K562 (cell line): ENCODE data around the gene GET4. TPM values are rescaled to one million over a fixed set of nuclear protein-coding genes. Genes with fewer than 3 reads are reported as not detected.

Experiments
- AFF4 ChIP-seq: sonication (generic); formaldehyde crosslinking; IDR thresholded peaks from 2 replicates; pipeline ENCODE4 v1.8.0; 2023; ENCODE audit warnings: mild to moderate bottlenecking, missing genetic modification reagents
- FOXP1 ChIP-seq: sonication (generic); formaldehyde crosslinking; IDR thresholded peaks from 2 replicates; pipeline ENCODE4 v1.8.0; 2022; ENCODE audit warnings: mild to moderate bottlenecking, missing genetic modification reagents
- IRF1 ChIP-seq: sonication (generic); formaldehyde crosslinking; IDR thresholded peaks from 2 replicates; pipeline ENCODE4 v1.8.0; 2022; ENCODE audit warnings: missing genetic modification reagents, mild to moderate bottlenecking, borderline replicate concordance
- JUND ChIP-seq, 2 experiments: IDR thresholded peaks; 2 replicates in 1 of 2; 3 replicates in 1 of 2; pipeline ENCODE4 v1.6.1; 2011; ENCODE audit warnings: borderline replicate concordance in 2 of 2, low read depth in 2 of 2, low read length in 2 of 2, improper control_type of control experiment in 1 of 2, missing biosample characterization in 1 of 2, missing genetic modification characterization in 1 of 2, missing genetic modification reagents in 1 of 2
- ZBTB1 ChIP-seq: sonication (generic); formaldehyde crosslinking; IDR thresholded peaks from 2 replicates; pipeline ENCODE4 v1.8.1; 2023; ENCODE audit warnings: missing genetic modification reagents, low read depth, mild to moderate bottlenecking, borderline replicate concordance
- ZNF217 ChIP-seq: sonication (generic); formaldehyde crosslinking; IDR thresholded peaks from 2 replicates; pipeline ENCODE4 v1.8.0; 2022; ENCODE audit warnings: mild to moderate bottlenecking, missing genetic modification reagents
- ZNF583 ChIP-seq: fragments of 250-450 bp; sonication (Bioruptor Pico); IDR thresholded peaks from 2 replicates; pipeline ENCODE4 v1.4.0; 2020
- polyA plus RNA-seq, 8 experiments: library from polyadenylated mRNA; depleted of rRNA in 4 of 8; stranded (reverse) in 5 of 8; unstranded in 3 of 8; fragments of >200 nt; fragmentation: Nextera tagmentation in 2 of 8; fragmentation: Illumina TruSeq in 1 of 8; extraction: Ambion mirVana in 2 of 8; extraction: Trizol in 1 of 8; gene quantifications; 2 replicates each; pipeline versions ENCODE4 v1.2.1 to v1.2.3, GENCODE V29; 2011 to 2014; ENCODE audit warnings: inconsistent platforms in 1 of 8, missing spikeins in 1 of 8
- total RNA-seq, 7 experiments: library from RNA; depleted of rRNA in 6 of 7; stranded (reverse); fragments of >200 nt in 6 of 7; fragmentation: Illumina TruSeq in 2 of 7; extraction: Trizol in 2 of 7; gene quantifications; 2 replicates each; pipeline versions ENCODE4 v1.2.1 to v1.2.3, GENCODE V29; 2011 to 2021; ENCODE audit warnings: low replicate concordance in 1 of 7
- TF ChIP-seq, protein P1 (sequence below): sonication (generic); formaldehyde crosslinking; IDR thresholded peaks from 2 replicates; pipeline ENCODE4 v1.8.1; 2023; ENCODE audit warnings: mild to moderate bottlenecking, missing genetic modification reagents
- TF ChIP-seq, protein P2 (sequence below): sonication (generic); formaldehyde crosslinking; IDR thresholded peaks from 2 replicates; pipeline ENCODE4 v1.8.1; 2023; ENCODE audit warnings: missing genetic modification reagents, mild to moderate bottlenecking, borderline replicate concordance
- TF ChIP-seq, protein P3 (sequence below), 2 experiments: IDR thresholded peaks in 1 of 2; conservative IDR thresholded peaks in 1 of 2; 2 replicates each; pipeline ENCODE4 v1.6.1; 2016; ENCODE audit warnings: low read depth in 2 of 2, mild to moderate bottlenecking in 1 of 2, missing compliant biosample characterization in 1 of 2, missing genetic modification characterization in 1 of 2, moderate library complexity in 1 of 2

Gene GET4
- total and polyA plus RNA-seq, 9 of the 15 experiments (the other 6 are each of a cell fraction or from before 2014, with no cell fraction given) = 0.99 to 122 (median 40.4) TPM

DNA sequence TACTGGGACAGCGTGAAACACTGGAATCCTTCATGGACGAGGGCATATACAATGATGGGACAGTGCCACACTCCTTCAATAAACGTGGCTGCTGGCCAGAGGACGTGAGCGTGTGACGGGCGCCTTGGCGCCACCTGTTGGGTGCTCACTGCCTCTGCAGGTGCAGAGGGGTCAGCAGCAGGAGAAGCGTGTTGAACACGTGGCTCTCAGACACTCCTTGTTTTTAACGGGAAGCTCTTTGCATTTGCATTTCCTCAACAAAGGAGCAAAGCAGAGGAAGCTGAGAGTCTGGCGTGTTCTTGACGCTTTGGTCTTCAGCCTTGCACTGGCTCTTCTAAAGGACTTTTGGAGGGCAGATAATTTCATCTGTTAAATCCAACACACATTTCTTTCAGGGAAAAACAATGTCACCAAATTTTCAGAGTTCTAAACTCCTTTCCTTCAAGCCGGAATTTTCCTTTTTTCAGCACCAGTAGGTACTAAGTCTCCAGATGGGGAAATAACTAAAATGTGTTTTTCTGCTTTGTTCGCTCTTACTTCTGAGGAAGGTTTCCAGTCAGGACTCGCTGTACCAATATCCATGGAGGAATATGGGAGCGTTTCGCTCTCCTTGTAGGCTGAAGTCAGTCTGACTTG lies 2.9 kb upstream of the GET4 start (continued):
- TF ChIP-seq ZNF583 (CRISPR knock-in tag) (peak; percentile 78), ZNF217 (peak; percentile 63; the same call in 1 of the 2 replicates), FOXP1 (peak; percentile 100), IRF1 (peak; percentile 95; the same call in 1 of the 2 replicates), JUND (IDR thresholded peaks at IDR 0.05; ENCODE audit: borderline replicate concordance, low read depth, low read length) (peak; percentile 68), JUND (tag; IDR thresholded peaks at IDR 0.05; ENCODE audit: borderline replicate concordance, low read depth, low read length) (peak; percentile 67; the same call in 2 of the 3 replicates), ZBTB1 (peak; percentile 88; the same call in 1 of the 2 replicates), AFF4 (CRISPR knock-in tag) (peak; percentile 97)
- TF ChIP-seq, protein P1, sequence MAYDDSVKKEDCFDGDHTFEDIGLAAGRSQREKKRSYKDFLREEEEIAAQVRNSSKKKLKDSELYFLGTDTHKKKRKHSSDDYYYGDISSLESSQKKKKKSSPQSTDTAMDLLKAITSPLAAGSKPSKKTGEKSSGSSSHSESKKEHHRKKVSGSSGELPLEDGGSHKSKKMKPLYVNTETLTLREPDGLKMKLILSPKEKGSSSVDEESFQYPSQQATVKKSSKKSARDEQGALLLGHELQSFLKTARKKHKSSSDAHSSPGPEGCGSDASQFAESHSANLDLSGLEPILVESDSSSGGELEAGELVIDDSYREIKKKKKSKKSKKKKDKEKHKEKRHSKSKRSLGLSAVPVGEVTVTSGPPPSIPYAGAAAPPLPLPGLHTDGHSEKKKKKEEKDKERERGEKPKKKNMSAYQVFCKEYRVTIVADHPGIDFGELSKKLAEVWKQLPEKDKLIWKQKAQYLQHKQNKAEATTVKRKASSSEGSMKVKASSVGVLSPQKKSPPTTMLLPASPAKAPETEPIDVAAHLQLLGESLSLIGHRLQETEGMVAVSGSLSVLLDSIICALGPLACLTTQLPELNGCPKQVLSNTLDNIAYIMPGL (CRISPR knock-in tag) = peak; percentile 99
- TF ChIP-seq, protein P2, sequence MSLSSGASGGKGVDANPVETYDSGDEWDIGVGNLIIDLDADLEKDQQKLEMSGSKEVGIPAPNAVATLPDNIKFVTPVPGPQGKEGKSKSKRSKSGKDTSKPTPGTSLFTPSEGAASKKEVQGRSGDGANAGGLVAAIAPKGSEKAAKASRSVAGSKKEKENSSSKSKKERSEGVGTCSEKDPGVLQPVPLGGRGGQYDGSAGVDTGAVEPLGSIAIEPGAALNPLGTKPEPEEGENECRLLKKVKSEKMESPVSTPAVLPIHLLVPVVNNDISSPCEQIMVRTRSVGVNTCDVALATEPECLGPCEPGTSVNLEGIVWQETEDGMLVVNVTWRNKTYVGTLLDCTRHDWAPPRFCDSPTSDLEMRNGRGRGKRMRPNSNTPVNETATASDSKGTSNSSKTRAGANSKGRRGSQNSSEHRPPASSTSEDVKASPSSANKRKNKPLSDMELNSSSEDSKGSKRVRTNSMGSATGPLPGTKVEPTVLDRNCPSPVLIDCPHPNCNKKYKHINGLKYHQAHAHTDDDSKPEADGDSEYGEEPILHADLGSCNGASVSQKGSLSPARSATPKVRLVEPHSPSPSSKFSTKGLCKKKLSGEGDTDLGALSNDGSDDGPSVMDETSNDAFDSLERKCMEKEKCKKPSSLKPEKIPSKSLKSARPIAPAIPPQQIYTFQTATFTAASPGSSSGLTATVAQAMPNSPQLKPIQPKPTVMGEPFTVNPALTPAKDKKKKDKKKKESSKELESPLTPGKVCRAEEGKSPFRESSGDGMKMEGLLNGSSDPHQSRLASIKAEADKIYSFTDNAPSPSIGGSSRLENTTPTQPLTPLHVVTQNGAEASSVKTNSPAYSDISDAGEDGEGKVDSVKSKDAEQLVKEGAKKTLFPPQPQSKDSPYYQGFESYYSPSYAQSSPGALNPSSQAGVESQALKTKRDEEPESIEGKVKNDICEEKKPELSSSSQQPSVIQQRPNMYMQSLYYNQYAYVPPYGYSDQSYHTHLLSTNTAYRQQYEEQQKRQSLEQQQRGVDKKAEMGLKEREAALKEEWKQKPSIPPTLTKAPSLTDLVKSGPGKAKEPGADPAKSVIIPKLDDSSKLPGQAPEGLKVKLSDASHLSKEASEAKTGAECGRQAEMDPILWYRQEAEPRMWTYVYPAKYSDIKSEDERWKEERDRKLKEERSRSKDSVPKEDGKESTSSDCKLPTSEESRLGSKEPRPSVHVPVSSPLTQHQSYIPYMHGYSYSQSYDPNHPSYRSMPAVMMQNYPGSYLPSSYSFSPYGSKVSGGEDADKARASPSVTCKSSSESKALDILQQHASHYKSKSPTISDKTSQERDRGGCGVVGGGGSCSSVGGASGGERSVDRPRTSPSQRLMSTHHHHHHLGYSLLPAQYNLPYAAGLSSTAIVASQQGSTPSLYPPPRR = peak; percentile 97
- TF ChIP-seq, protein P3, sequence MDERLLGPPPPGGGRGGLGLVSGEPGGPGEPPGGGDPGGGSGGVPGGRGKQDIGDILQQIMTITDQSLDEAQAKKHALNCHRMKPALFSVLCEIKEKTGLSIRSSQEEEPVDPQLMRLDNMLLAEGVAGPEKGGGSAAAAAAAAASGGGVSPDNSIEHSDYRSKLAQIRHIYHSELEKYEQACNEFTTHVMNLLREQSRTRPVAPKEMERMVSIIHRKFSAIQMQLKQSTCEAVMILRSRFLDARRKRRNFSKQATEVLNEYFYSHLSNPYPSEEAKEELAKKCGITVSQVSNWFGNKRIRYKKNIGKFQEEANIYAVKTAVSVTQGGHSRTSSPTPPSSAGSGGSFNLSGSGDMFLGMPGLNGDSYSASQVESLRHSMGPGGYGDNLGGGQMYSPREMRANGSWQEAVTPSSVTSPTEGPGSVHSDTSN (CRISPR knock-in tag; IDR thresholded peaks at IDR 0.05; ENCODE audit: low read depth) = no peak
- TF ChIP-seq, protein P3 (tag; conservative IDR thresholded peaks at IDR 0.05; ENCODE audit: low read depth) = 0 out of 2 replicates have a peak, but pooled peaks have one; percentile 5
